ENCODE measurements around the gene SCN7A.
"Not testable (repeated sequence)": the region's sequence is repeated elsewhere in the genome, so short reads cannot be mapped to it uniquely, and the experiment has no call there.

SCN7A gene

DNA sequence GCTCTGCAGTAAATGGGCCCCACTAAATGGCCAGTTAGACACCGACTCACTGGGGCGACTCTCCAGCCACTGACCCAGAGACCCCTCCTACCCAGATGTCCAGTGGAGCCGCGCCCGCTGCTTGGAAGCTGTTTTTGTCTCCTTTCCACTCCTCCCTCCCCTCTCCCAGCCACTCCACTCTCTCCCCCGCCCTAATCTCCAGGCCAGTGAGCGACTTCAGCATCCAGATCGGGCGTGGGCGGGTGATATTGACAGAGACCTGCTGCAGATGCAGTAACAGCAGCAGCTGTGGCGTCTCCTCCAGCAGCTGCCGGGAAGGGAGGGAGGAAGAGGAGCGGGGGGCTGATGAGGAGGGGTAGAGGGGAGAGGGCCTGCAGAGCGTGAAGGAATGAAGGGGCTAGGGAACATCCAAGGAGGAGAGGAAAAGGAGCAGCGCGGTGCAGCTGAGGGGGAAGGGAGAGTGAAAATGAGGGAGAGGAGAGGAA, at the start of gene SCN7A:
TSS of gene SCN7A (minus strand) at position 110 of the 485 bp plus-strand sequence. CDS start 16,553 bp downstream, outside the sequence.
- DNase-seq (ENCODE audit: low read depth), result no peak

DNA sequence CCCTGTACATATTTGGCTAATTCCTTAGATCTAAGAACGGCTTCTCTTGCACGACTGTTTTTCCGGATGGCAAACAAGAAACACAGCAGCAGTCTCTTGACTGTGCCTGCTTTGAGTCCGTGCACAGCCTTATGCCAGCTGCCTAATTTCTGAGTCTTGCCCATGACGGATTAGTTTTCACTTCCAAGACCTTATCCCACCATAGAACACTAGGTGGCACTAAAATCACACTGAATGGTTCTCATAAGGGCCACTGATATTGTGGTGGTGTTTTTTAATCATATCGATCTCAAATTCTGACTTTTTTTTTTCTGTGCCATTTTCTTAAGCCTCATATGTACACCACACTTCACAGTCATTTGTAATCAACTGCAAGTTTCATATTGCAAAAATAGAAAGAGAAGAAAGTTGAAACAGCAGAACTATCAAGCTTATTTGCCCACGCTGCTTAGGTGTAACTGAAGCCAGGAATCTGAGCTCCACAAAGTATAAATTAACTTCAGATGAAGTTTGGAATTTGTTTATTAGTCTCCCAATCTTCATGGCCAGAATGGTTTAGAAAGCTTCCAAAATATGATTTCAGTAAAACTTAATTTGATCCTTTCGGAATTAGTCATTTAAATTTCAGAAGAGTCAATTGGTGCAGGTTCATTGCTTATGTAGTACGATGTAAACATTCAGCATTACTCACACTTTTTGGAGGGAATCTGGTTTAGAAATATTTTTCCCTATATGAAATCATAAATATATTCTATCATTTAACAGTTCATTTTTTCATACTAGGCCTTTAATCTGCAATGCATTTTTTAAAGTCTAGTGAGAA, 45.5 kb upstream of the SCN7A start:
- peak; percentile 17 for DNase-seq (ENCODE audit: low read depth)

DNA sequence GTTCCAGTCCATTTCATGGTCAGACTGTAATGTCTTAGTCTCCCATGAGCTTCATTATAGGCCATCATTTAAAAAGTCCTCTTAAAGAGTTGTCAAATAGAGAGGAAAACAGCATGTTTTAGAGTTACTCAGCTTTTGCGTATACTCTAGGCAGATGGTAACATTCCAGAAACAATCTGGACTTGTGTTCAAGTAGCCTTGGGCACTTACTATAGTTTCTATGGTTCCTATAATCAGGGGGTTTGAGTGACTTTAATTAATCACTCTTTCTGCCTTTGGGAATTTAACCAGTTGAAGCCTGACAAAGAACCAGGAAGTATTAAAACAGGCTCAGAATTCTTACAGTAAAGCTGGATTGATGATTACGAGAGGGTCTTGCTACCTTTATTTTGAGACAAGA, 42.1 kb upstream of the SCN7A start:
- no peak for DNase-seq (ENCODE audit: low read depth)

DNA sequence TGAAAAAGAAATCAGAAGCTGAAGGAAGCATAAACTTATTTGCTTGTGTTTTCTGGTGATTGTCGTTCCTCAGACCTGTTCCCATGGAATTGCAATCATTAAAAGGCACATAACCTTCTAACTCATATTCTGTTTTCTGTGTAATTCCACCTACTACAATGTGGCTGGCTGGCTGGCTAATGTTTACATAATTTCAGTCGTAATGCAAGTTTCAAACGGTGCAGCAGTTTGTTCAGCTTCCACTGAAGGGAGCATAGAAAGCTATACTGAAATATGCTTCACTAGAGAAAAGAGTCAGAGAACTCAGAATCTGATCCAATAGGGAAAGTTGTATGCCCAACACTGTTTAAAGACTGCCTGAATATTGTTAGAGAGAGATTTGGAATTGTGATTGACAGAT, 27.1 kb upstream of the SCN7A start:
- DNase-seq (ENCODE audit: low read depth), result no peak

DNA sequence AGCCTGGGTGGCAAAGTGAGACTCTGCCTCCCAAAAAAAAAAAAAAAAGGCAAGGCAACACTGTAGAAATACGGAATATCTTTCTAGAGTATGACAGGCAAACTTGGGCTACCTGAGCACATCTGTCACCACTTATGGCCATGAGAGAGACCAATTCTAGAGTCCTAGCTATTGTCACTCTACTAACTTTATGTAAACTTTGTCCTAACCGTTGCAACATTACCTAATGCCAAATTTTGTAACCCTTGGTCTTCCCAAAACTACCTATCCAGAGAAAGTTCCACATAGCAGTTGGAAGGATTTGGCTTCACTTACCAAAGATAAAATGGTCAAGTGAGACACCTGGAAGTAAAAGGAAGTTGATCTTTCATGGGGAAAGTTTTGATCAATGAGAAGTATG, 26.6 kb upstream of the SCN7A start:
- DNase-seq (ENCODE audit: low read depth), result no peak

DNA sequence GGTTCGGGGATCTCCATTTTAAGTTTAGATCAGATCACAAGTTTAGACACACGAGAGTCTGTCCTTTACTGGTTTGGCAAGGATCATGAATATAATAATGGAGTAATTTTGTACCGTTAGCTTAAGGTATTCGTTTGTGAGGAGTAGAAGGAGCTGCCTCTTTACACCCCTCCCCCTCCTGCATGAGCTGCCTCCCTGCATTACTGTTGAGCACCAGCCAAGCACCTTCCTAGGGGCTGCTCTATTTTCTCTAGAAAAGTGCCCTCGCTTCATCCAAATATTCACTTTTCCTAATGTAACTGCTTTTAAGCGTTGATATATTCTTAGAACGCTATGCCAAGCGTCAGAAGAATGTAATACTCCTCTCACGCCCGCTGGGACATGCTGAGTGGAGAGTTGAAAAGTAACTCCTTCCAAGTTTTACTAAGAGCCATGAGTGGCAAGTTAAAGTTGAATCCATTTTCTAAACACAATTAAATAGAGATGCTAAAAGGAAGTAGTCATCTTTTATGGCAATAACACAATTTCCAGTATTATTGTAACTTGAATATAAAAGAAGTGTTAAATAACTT, 25.4 kb upstream of the SCN7A start:
- no peak for DNase-seq (ENCODE audit: low read depth)

DNA sequence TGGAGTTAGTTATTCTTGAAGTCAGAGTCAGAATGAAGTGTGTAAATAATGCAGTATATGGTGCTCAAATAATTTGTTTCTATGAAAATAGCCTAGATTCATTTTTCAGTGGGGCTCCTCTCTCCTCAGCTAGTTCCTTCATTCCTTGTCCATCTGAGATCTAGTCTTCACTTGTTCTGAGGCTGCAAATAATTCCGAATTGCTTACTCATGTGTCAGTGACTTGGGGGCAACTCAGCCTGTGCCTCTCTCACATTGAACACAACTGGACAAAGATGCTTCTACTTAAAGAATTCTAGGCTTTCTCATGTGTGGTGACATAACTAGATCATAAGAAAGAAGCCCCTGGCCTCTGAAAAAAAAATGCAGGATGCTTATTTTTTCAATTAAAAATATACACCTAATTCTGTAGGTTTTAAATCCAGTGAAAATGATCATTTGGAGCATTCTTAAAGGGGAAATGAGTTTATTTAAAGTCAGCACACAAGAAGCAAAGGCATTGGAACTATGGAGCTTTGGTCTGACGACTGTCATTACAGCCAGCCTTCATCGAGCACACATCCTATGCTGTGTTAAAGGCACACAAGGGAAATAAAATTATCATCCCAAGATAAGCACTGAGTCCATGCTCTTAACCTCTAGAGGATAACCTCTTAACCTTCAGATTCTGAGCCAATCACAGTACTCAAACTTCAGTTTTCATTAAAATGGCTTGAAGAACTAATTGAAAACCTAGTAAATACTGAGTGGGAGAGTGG, 24.8 kb upstream of the SCN7A start:
- DNase-seq (ENCODE audit: low read depth), result no peak

DNA sequence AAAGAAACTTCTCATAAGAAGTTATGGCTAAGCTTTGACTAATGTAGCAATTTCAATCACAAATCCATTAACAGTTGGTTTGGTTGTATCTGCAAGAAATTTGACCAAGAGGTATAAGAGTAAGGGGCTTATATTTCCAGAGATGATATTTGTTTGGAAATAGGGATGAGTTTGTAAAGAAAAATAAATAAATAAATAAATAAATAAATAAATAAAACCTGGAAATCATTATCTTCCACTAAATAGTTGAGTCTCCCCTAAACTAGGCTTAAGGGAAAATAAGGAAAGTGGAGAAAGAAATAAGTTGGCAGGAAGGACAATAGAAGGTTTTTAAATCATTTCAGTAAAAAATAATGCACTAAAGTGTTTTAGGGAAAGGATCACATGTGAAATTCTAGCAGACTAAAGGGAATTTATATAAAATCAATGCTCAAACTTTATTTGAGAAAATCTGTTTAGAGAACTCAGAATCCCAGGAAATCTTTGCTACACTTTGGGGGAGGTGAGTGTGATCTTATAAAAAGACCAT, 23.5 kb upstream of the SCN7A start:
- DNase-seq (ENCODE audit: low read depth), result no peak

DNA sequence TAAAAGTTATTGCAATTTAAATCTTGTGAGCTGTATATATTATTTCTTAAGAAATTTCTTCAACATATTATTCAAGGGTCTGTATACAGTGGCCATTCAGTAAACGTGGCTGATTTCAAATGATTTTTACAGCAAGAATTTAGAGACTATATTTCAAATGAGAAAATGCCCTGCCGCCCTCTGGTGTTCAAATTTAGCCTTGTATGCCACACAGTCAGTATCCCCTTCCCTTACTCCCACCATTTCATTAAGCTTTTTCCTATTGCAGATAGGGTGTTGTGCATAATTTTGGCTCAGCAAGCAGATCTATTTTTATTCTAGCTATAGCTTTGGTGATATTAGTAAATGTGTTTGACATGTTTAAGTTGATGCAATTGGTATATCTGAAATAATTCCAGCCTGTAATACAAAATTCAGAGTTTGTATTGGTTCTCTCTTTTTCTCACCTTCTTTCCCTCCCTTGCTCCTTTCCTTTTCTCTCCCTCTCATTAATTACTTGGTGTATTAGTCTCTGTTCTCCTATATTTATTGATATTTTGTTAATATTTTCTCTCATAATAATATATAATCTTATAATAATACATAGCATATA, 22.8 kb upstream of the SCN7A start:
- DNase-seq (ENCODE audit: low read depth), result no peak

DNA sequence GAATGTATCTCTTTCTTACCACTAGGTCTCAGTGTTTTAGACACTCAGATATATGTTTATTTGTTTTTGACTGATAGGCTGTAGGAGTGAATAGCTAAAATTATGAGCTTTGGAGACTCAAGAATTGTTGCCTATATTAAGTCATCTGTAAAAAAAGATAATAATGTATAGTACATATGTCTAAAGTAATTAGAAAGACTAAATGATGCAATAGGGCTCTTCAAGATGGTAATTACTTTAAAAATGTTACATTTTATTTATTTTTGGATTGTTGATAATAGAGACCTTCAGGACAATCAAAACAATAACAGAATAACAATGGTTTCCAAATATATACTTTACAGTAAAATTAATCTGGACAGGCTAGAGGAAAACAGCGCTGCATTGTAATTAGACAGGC, 19.9 kb upstream of the SCN7A start:
- DNase-seq (ENCODE audit: low read depth), result no peak

DNA sequence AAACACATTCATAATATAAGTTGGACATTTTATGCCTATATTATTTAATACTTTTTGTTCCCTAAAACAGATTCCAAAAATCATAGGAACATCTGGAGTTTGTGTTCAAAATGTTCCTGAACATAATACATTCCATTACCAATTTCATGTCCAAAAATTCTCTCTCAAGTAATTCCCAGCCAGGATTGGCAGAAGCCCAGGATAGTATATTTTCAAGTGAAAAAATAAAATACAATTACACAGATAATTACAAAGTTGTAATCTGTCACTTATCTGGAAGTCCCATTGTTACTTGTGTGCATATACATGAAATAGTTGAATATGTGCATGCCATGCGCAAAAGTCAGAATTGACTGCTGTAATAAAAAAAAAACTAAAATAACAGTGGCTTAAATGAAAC, 5.2 kb upstream of the SCN7A start:
- no peak for DNase-seq (ENCODE audit: low read depth)

DNA sequence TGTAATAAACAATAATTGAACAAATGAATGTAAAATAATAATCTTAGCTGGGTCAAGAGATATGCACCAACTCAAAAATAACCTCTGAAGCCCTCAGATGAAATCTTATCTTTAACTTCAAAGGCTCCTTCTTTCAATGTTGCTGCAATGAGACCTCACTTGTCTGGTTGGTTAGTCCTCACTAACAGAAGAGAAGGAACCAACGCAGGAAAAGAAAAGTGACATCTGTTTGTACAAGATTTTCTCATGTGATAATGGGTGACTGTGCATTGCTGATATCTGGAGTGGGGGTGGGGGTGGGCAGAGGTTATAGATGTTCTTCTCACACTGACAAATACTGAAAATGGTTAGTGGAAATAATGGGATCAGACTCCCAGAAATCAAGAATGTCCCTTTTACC, 2.6 kb downstream of the SCN7A start:
- no peak for DNase-seq (ENCODE audit: low read depth)

DNA sequence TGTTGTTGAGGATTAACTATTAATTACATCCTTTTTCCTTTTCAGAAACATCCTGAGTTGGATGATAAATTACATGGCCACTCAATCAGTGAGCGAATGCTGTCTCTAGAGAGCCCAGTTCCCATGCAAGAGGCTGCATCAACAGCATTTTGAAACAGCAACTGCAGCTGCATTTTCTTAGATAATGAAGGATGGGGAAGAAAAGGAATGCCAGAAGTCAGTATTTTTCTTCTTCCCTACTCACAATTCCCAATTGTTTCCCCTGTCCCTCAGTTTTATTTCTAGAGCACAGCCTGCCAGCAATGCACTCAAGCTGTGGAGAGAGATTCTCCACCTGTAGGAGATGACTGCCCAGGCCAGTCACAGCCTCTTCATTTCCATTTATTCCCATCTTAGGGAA, 6.9 kb downstream of the SCN7A start:
- no peak for DNase-seq (ENCODE audit: low read depth)

DNA sequence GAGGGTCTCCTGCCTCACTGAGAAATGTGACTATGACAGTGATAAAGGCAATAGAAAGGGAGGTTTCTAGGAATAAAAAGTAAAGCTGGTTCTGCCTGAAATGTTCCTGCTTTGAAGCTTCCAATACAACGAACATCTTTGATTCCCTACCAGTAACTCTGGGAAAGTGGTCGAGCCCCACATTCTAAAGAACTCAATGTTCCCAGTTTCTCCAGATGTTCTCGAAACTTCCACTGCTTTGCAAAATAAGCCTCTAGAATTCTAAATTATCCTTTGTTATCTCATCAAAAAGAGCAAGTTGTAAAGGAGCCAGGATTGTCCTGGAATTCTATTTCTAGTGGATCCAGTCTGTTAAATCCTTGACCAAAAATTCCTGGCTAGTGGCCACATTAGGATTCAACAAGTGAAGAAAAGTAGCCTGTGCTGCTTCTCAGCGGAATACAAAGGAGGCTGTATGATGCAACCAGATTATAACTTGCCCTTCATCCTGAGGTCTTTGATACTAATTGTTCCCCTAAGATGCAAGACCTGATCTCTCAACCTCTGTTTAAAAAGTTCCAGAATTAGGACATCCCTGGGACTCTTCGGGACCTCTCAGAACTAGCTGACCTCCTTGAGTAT, 8.4 kb downstream of the SCN7A start:
- no peak for DNase-seq (ENCODE audit: low read depth)

DNA sequence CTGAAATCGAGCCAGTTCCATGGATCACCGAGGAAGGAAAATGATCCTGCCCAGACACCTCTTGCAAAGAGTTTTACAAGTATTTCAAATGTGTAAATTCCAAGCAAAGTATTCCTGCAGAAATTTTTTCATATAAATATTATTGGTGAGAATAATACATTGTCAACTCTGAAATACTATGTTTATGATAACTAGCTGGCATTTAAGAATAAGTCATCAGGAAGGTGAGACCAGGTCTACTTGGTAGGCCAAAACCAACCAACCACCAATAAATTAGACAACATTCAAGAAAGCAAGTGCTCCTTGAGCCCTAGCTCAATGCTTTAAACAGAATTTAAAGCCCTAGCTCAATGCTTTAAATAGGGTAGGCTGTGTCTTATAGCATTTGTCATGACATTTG, 21.7 kb downstream of the SCN7A start:
- no peak for DNase-seq (ENCODE audit: low read depth)

DNA sequence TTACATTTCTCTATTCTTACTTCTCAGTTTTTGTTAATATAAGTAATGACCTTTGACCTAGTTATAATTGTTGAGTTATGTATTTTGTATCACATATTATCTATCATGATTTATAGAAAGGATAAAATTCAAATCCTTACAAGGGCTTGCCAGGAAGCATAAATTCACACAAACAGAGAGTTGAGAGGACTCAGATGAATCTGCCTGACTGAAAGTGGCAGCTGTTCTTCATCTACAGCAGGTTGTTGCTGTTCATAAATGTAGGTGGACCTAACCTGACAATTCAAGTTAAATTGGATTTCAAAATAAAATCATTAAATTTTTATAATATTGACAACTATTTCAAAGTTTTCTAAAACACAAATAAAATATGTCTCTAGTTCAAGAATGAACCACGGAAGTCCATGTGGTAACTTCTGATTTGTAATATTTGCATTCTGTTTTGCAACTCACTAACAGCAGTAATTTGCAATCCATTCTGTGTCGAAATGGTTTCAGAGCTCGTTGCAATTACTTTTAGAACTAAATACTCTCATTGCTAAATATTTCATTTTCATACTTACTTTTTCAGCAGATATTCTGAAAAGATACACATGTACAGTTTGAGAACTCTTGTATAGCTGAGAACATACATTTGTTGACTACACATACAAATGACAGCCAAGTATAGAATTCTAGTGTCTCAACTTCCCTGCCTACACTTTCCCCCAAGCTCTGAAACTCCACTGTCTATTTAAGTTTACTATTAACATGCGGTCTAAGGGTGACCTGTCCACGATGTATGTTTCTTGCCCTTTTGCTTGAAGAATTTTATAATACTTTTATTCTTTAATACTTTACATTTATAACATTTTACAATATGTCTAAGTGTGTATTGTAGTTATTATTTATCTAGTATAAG, 25.7 kb downstream of the SCN7A start:
- DNase-seq (ENCODE audit: low read depth), result no peak

DNA sequence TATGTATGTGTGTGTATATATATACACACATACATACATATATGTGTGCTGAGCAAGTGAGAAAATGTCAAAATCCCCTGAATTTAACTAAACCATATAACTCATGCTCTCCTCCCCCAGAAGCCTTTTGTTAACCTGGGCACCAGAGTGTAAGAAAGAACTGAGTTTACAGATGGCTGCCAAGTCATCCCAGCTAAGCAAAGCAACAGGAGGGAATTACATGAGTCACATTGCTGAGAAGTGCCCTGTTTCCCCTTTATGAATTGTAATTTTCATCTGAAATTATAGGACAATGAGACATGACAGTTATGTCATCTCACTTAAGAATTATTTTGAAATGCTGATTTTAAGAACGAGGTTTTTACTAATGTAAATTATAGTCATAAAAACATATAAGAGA, 29.9 kb downstream of the SCN7A start:
- DNase-seq (ENCODE audit: low read depth), result no peak

DNA sequence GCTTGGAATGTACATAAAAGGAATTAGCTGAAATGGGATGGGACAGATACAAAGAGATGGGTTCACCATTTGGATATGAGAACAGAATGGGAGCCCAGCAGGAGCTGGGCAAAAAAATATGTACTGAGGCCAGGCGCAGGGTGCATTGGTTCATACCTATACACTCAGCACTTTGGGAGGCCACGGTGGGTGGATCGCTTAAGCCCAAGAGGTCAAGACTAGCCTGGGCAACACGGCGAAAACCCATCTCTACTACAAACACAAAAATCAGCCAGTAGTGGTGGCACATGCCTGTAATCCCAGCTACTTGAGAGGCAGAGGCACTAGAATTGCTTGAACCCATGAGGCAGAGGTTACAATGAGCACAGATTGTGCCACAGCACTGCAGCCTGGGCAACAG, 30.4 kb downstream of the SCN7A start:
- DNase-seq (ENCODE audit: low read depth), result no peak

DNA sequence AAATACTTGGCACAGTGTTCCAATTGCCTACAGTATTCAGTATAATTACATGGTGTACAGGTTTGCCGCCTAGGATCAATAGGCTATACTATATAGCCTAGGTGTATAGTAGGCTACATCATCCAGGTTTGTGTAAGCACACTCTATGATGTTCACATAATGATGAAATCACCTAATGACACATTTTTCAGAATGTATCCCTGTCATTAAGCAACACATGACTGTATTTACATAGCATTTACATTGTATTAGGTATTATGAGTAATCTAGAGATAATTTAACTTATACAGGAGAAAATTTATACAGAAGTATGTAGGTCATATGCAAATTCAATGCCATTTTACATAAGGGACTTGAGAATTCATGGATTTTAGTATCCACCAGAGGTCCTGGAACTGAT, 35.4 kb downstream of the SCN7A start:
- no peak for DNase-seq (ENCODE audit: low read depth)

DNA sequence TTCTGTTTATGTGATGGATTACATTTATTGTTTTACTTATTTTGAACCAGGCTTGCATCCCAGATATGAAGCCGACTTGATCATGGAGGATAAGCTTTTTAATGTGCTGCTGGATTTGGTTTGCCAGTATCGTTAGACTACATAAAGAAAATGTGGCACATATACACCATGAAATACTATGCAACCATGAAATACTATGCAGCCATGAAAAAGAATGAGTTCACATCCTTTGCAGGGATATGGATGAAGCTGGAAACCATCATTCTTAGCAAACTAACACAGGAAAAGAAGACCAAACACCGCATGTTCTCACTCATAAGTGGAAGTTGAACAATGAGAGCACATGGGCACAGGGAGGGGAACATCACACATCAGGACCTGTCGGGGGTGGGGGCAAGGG, 38.2 kb downstream of the SCN7A start:
- DNase-seq (ENCODE audit: low read depth), result not testable (repeated sequence)

Measured in CMK (cell line).